Measurements from ENCODE around the gene AGRN.
"Not testable (repeated sequence)": the region's sequence is repeated elsewhere in the genome, so short reads cannot be mapped to it uniquely, and the experiment has no call there.

Gene AGRN

DNA sequence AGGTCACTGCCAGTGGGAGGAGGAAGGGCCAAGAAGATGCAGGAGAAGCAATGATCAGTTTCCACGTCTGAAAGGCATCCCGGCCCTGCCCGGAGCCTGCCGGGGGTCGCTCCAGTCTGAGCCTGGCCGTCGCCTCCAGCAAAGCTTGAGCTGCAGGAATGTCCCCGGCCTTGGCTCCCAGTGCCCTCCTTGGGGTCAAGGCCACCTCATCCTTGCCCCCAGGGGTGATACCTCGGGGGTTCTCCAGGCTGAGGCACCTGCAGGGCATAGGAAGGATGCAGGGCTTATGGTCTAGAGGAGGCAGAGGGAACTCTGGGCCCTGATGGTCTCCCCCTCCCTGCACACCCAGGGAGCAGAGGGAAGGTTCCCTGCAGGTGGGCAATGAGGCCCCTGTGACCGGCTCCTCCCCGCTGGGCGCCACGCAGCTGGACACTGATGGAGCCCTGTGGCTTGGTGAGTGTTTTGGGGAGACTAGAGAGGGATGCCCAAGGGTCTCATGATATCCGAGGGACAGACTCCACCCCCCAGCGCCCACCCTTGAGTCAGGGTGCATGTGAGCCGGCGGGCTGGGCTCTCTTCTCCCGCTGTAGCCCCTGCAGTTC, 34.3 kb downstream of the AGRN start:
- DNase-seq, result no peak

DNA sequence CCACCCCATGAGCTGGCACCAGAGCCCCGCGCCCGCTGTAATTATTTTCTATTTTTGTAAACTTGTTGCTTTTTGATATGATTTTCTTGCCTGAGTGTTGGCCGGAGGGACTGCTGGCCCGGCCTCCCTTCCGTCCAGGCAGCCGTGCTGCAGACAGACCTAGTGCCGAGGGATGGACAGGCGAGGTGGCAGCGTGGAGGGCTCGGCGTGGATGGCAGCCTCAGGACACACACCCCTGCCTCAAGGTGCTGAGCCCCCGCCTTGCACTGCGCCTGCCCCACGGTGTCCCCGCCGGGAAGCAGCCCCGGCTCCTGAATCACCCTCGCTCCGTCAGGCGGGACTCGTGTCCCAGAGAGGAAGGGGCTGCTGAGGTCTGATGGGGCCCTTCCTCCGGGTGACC, 35.1 kb downstream of the AGRN start:
- no peak for DNase-seq

DNA sequence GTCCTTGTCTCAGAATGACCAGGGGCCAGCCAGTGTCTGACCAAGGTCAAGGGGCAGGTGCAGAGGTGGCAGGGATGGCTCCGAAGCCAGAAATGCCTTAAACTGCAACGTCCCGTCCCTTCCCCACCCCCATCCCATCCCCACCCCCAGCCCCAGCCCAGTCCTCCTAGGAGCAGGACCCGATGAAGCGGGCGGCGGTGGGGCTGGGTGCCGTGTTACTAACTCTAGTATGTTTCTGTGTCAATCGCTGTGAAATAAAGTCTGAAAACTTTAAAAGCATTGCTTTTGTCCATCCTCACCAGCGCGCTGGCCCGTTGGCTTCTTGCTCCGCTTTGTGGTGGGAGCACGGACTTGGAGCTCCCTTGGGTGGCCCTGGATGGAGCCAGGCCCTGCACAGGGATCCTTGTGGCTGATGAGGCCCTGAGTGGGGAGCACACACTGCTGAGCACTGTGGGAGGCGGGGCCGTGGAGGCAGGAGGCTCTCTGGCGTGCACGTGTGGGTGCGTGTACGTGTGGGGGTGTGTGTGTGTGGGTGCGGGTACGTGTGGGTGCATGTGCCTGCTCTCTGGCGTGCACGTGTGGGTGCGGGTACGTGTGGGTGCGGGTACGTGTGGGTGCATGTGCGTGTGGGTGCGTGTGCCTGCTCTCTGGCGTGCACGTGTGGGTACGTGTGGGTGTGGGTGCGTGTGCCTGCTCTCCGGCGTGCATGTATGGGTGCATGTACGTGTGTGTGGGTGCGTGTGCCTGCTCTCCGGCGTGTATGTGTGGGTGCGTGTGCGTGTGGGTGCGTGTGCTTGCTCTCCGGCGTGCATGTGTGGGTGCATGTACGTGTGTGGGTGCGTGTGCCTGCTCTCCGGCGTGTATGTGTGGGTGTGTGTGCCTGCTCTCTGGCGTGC, 36.2 kb downstream of the AGRN start:
- DNase-seq, result no peak

DNA sequence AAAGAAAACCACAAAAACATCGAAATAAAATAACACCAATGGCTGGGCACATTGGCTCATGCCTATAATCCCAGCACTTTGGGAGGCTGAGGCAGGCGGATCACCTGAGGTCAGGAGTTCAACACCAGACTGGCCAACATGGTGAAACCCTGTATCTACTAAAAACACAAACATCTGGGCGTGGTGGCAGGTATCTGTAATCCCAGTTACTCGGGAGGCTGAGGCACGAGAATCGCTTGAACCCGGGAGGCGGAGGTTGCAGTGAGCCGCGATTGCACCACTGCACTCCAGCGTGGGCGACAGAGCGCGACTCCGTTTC, 37.8 kb downstream of the AGRN start:
- DNase-seq, result not testable (repeated sequence)

DNA sequence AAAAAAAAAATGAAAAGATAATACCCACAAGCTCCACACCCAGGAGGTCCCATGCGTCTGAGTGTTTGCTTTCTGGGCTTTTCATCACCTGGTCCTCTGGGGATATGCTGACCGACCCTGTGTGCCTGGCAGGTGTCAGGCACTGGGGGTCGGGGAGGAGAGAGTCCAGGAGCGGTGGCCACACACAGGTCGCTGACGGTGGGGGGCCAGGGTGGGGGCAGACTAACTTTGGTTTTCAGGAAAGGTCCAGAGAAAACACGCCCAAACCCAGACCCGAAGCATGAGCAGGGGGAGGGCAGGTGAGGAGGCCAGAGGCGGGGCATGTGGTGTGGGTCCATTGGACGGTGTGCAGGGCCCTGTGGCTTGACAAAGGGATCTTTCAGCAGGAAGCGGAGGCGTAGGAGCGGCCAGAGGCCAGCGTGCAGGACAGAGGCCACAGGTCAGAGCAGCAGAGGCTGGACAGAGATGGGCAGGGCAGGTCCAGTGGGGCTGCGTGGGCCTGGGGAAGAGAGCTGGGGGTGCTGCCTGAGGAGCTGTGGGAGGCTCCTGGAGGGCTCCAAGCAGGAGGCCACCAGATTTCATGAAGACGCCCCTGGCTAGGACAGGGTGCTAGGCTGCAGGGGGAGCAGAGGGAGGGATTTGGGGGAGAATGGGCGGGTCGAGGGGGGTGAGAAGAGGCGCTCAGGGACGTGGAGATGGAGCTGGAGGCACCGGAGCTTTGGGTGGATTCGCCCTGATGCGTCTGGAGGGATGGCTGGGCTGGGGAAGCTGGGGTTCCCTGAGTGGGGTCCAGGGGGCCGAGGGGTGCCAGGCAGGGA, 38.4 kb downstream of the AGRN start:
- no peak for DNase-seq

DNA sequence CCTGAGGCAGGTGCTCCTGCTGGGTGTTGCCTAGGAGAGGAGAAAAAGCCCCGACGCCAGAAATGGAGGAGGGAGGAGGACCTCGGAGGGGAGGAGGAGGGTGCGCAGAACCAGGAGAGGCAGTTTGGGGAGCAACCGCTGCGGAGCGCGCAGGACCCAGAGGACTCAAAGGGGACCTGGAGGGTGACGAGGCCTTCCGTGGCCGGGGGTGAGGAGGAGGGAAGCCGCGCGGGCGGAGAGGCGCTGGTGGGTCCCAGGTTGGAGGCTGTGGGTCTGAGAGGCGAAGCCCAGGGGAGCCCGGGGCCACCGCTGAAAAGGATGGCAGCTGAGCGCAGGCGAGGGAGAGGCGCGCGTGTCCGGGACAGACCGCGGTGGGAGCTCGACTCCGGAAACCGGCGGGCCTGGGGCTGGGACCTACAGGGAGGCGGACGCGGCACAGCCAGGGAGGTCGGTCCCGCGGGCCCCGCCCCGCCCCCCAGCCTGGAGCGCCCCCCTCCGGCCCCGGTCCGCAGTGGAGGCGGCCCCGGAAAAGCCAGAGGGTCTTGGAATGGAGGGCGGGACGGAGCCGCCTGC, 39.1 kb downstream of the AGRN start:
- DNase-seq, result peak in 1 of 2 donors; percentile 16

DNA sequence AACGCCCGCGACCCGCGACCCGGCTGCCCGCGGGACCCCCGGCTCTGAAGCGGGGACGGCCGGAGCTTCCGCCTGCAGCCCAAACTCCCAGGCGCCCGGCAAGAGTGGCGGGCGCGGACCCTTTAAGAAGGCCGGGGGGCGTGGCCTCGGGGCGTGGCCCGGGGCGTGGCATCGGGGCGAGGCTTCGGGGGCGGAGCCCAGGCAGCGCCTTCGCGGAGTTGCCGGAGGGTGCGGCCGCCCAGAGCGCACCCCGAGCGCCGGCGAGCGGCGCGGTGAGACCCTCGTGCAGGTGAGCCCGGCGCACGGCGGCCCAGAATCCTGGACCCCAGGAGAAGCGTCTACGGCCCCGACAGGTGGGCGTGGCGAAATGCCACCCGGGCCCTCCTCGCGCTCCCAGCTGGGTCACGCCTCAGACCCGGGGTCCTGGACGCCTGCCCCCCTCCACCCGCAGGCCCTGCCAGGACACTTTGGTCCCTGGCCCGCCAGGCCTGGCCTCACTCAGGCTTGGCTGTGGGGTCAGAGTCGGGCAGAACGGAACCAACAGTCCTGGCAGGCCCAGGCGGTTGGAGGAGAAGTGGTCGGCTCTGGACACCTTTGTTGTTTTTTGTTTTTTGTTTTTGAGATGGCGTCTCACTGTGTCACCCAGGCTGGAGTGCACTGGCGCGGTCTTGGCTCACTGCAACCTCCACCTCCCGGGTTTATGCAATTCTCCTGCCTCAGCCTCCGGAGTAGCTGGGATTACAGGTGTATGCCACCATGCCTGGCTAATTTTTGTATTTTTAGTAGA, 39.8 kb downstream of the AGRN start:
- peak; percentile 89 to 92 for DNase-seq

DNA sequence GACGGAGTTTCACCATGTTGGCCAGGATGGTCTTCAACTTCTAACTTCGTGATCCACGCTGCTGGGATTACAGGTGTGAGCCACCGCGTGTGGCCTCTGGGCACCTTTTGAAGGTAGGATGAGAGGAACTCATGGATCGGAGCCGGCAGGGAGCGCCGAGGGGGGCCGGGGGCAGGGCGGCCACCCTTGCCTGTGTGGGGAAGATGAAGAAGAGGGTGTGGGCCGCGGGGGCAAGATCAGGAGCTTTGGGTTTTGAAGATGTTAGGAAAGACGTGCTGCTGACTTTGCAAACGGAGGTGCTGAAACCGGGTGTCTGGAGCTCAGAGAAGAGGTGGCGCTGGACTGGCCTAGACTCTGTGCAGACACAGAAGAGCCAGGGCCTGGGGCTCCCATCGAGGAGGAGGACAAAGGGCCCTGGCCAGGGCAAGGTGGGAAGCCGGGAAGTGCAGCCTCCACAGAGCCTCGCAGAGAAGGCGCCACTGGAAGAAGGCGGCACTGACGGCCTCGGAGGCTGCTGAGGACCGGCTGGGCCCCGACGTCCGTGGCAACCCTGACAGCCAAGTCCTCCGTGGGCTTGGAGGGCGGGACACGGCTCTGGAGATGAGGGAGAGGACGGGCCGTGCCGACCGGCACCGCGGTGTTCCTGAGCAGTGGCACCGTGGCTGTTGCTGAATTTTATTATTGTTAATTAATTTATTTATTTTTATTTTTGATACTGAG, 40.5 kb downstream of the AGRN start:
- DNase-seq, result no peak

DNA sequence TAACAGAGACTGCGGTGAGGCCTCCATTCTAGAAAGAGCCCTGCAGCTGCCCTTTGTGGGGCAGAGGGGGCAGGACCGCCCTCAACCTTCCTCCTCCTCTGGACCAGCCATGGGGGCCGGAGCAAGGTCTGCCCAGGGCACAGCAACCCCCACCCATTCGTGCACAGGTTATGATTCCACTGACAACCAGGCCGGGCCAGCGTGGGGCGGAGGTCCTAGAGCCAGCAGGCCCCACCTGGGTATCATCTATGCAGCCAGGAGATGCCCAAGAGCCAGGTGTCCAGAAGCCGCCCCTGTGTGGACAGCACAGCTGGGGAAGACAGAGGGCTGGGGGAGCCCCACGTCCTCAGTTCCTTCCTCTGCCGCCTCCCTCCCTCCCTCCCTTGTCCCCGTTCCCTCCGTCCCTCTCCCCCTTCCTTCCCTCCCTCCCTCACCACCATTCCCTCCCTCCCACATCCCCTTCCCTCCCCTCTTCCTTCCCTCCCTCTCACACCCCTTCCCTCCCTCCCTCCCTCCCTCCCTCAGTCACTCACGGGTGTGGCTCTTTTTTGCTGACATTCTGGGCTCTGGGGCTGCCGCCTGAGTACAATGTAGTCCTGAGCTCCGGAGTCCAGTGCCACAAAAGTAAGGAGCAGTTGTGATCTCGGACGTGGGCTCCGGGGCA, 41.9 kb downstream of the AGRN start:
- DNase-seq, result no peak

DNA sequence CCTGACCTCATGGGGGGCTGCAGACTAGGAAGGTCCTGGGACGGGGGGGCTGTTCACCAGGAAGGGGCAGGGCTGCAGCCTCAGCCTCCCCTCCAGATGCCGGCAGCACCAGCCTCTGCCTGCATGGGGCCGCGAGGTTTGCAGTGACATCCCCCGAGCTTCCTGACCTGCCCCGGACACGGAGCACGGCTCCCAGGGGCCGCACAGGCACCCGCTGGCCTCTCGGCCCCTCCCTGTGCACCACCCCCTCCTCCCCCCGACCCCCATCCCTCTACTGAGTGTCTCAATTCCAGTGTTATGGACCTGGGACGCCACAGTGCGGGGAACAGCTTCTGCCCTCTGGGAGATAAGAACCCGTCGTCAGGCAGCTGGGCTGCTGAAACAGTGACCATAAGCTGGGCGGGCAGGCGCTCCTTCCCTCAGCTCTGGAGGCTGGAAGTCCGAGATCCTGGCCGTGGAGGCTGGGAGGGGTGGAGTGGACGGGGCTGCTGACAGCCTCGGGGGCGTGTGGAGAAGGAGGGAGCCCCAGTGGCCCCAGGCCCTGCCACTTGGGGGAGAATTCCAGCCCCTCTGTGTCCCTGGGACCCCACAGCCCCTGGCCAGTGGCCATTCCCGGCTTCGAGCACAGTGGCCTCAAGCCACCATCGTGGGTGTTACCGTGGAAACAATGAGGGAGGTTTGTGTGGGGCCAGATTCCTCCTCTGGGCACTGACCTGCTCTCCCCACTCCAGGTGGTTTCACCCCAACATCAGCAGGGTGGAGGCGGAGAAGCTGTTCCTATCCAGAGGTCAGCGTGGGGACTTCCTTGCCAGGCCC, 42.6 kb downstream of the AGRN start:
- DNase-seq, result no peak

DNA sequence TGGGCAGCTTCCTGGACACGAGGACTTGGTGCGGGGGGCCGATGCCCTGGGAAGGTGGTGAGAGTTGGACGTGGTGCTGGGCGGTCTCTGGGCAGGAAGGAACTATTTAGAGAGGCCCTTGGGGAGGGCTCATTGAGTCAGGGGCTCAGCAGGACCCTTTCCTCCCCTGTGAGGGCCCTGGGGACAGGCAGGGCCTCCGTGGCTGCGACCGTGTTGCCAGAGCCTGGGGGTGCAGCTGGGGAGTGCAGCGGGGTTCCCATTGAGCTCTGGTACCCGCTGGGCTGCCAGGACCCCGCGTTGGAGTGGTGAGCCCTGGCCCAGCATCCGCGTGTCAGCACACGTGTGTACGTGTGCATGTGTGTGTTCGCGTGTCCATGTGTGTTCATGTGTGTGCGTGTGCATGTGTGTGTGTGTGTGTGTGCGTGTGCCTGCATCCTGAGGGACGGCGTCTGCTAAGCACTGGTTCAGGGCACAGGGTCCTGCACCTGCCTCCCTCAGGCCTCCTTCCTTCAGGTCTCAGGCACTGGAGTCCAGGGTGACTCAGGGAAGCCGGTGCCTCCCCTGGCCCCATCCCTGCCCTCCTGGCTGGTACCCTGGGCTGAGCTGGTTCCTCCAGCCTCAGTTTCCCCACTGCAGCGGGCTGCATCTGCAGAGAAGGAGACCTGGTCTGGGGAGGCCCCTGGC, 43.5 kb downstream of the AGRN start:
- DNase-seq, result no peak

DNA sequence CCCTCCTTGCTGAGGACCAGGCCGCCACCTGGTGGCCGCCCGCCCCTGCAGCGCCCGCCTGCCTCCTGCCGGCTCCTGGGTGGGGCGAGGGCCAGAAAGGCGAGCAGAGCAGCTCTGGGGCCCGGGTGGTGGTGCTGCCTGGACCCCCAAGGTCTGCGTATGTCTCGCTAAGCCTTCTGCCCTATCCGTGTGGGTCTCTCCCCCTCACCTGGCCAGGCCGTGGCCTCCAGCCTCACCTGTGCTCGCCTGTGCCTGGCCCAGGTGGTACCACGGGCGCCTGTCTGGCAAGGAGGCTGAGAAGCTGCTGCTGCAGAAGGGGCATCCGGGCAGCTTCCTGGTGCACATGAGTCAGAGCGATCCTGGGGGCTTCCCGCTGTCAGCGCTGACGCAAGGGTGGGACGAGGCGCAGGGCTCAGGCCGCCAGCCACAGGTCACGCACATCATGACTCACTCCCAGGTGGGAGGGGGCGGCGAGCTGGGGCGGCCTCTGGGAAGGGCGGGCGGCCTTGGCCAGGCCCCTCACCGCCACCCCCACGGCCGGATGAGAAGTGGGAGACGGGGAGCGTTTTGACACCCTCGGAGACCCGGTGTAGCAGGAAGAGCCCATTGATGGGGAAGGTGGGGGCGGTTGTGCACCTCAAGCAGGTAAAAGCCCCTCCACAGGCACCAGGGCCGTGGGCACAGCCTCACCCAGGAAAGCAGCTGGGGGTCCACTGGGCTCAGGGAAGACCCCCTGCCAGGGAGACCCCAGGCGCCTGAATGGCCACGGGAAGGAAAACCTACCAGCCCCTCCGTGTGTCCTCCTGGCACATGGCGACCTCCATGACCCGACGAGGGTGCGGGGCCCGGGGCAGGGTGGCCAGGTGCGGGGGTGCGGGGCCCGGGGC, 44.3 kb downstream of the AGRN start:
- DNase-seq, result peak; percentile 77 to 80

DNA sequence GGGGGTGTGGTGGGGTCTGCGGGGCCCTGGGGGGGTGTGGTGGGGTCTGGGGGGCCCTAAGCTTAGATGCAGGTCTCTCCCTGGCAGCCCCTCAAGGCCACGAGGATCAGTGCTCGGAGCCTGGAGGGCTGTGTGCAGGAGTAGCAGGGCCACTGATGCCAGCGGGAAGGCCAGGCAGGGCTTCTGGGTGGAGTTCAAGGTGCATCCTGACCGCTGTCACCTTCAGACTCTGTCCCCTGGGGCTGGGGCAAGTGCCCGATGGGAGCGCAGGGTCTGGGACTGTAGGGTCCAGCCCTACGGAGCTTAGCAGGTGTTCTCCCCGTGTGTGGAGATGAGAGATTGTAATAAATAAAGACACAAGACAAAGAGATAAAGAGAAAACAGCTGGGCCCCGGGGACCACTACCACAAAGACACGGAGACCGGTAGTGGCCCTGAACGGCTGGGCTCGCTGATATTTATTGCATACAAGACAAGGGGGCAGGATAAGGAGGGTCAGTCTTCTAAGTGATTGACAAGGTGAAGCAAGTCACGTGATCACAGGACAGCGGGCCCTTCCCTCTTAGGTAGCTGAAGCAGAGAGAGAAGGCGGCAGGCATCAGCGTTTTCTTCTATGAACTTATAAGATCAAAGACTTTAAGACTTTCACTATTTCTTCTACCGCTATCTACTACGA, 45.5 kb downstream of the AGRN start:
- DNase-seq, result no peak

DNA sequence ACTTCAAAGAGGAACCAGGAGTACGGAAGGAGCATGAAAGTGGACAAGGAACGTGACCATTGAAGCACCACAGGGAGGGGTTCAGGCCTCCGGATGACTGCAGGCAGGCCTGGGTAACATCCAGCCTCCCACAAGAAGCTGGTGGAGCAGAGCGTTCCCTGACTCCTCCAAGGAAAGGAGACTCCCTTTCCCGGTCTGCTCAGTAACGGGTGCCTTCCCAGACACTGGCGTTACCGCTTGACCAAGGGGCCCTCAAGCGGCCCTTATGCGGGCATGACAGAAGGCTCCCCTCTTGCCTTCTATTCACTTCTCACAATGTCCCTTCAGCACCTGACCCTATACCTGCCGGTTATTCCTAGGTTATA, 46.0 kb downstream of the AGRN start:
- not testable (repeated sequence) for DNase-seq

DNA sequence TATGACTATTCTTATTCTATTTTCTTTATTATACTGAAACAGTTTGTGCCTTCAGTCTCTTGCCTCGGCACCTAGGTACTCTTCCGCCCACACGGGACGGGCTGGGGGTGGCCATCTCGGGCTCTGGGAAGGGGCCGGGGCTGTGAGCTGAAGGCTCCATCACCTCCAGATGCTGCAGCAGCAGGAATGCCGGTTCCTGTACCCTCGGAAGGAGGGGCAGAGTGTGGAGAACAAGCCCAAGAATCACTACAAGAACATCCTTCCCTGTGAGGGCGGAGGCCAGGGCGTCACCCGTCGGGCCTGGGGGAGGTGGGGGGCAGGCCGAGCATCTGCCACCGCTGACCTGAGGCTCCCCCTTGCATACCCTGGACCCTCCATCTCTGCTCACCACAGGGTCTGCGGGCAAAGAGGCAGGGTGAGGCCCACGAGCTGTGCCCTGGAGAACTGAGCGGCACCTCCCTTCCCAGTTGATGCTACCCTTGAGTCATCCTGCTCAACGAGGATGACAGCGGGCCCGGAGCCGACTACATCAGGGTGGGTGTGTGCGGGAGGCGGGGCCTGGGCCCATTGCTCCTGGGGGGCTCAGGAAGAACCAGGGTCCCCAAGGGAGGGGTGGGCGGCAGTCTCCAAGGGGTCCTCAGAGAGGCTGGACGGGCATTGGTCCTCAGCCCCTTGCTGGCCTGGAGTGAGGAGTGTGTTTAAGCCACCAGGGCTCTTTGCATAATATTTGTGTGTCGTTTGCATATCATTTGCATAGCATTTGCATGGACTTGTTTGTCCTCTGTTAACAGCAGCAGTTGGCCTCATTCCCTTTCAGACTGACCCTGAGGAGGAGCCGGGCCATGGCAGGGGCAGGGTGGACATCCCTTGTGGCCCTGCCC, 46.7 kb downstream of the AGRN start:
- no peak for DNase-seq

DNA sequence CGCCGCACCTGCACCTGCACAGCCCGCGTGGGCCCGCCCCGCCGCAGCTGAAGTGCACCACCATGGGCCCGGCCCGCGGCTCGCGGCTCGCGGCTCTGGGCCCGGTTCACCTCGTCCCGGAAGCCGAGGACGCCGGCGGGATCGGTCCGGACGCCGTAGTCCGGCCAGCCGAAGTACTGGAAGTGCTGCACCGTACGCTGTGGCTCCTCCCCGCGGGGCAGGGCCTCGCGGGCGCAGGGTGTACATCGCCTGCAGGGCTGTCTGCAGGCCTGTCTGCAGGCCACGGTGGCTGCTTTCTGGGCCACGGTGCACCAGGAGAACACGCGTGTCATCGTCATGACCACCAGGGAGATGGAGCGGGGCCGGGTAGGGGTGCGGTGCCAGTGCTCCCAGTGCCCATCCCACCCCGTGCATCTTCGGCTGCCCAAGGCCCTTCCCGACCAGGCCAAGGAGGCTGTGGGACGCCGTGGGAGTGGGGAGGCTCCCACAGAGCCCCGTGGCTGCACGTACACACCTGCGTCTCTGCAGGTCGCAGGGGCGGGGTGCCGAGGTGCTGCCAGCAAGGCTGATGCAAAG, 47.5 kb downstream of the AGRN start:
- DNase-seq, result no peak

Measured in CD4-positive, alpha-beta T cell treated with Interferon alpha-2 for 1 hour (primary cell).